GM12878 (cell line): ENCODE measurements around the gene CLK2. TPM values are rescaled to one million over a fixed set of nuclear protein-coding genes. Genes with fewer than 3 reads are reported as not detected.

ENCODE experiments used
- ATF7 ChIP-seq: fragments of 450-650 bp; IDR thresholded peaks from 2 replicates; pipeline ENCODE4 v1.6.1; 2016; ENCODE audit warnings: low read depth, mild to moderate bottlenecking
- BCL11A ChIP-seq: IDR thresholded peaks from 2 replicates; pipeline ENCODE4 v1.6.1; 2011; ENCODE audit warnings: low read depth, low read length
- CEBPZ ChIP-seq: fragments of 150-350 bp; IDR thresholded peaks from 2 replicates; pipeline ENCODE4 v1.6.1; 2016; ENCODE audit warnings: low read depth, low read length
- CHD2 ChIP-seq: IDR thresholded peaks from 2 replicates; pipeline ENCODE4 v1.6.1; 2011; ENCODE audit warnings: low read depth, low read length, improper control_type of control experiment, borderline replicate concordance
- CREB1 ChIP-seq: IDR thresholded peaks from 2 replicates; pipeline ENCODE4 v1.6.1; 2012; ENCODE audit warnings: low read depth, mild to moderate bottlenecking, inconsistent platforms
- FOS ChIP-seq: IDR thresholded peaks from 3 replicates; pipeline ENCODE4 v1.6.1; 2011; ENCODE audit warnings: borderline replicate concordance; ENCODE audit not compliant: insufficient read length; ENCODE audit errors: extremely low read depth
- GABPA ChIP-seq: IDR thresholded peaks from 2 replicates; pipeline ENCODE4 v1.6.1; 2014; ENCODE audit warnings: antibody characterized with exemption, low read depth, mild to moderate bottlenecking, inconsistent platforms
- HDAC6 ChIP-seq: fragments of 200-600 bp; sonication (generic); IDR thresholded peaks from one replicate; pipeline ENCODE4 v1.8.0; 2017; ENCODE audit warnings: antibody characterized with exemption; ENCODE audit not compliant: unreplicated experiment
- HDGF ChIP-seq: fragments of 450-650 bp; IDR thresholded peaks from 2 replicates; pipeline ENCODE4 v1.6.1; 2016; ENCODE audit warnings: antibody characterized with exemption
- IRF4 ChIP-seq: IDR thresholded peaks from 2 replicates; pipeline ENCODE4 v1.6.1; 2011; ENCODE audit warnings: low read depth, low read length
- KDM1A ChIP-seq: fragments of 200-600 bp; sonication (generic); IDR thresholded peaks from 2 replicates; pipeline ENCODE4 v1.6.1; 2016; ENCODE audit warnings: borderline replicate concordance
- MYC ChIP-seq: IDR thresholded peaks from 2 replicates; pipeline ENCODE4 v1.6.1; 2011; ENCODE audit warnings: mild to moderate bottlenecking, low read length, moderate library complexity, inconsistent platforms; ENCODE audit not compliant: insufficient read depth, insufficient replicate concordance, insufficient read length, severe bottlenecking
- NBN ChIP-seq: fragments of 450-650 bp; IDR thresholded peaks from 2 replicates; pipeline ENCODE4 v1.6.1; 2016
- RAD51 ChIP-seq: fragments of 450-650 bp; IDR thresholded peaks from 2 replicates; pipeline ENCODE4 v1.6.1; 2016; ENCODE audit warnings: moderate library complexity, mild to moderate bottlenecking, inconsistent platforms
- RB1 ChIP-seq: fragments of 450-650 bp; formaldehyde crosslinking; IDR thresholded peaks from 2 replicates; pipeline ENCODE4 v1.6.1; 2017; ENCODE audit warnings: mild to moderate bottlenecking, borderline replicate concordance
- RELB ChIP-seq: fragments of 450-650 bp; IDR thresholded peaks from 2 replicates; pipeline ENCODE4 v1.6.1; 2017; ENCODE audit warnings: low read depth, mild to moderate bottlenecking, moderate library complexity
- SMAD5 ChIP-seq: IDR thresholded peaks from 2 replicates; pipeline ENCODE4 v1.6.1; 2016; ENCODE audit warnings: antibody characterized with exemption, low read depth
- SMARCA5 ChIP-seq: fragments of 450-650 bp; IDR thresholded peaks from 2 replicates; pipeline ENCODE4 v1.6.1; 2017; ENCODE audit warnings: mild to moderate bottlenecking
- STAT3 ChIP-seq: IDR thresholded peaks from 2 replicates; pipeline ENCODE4 v1.6.1; 2011; ENCODE audit warnings: low read depth, low read length, improper control_type of control experiment
- TAF1 ChIP-seq: IDR thresholded peaks from 2 replicates; pipeline ENCODE4 v1.6.1; 2011; ENCODE audit warnings: mild to moderate bottlenecking, low read depth, low read length, borderline replicate concordance
- YBX1 ChIP-seq: fragments of 450-650 bp; IDR thresholded peaks from 2 replicates; pipeline ENCODE4 v1.6.1; 2016; ENCODE audit warnings: antibody characterized with exemption
- ZNF622 ChIP-seq: fragments of 450-650 bp; IDR thresholded peaks from 2 replicates; pipeline ENCODE4 v1.6.1; 2017; ENCODE audit warnings: mild to moderate bottlenecking, inconsistent platforms
- polyA plus RNA-seq, 11 experiments: library from polyadenylated mRNA; depleted of rRNA in 4 of 11; unstranded in 6 of 11; stranded (reverse) in 5 of 11; fragments of >200 nt; fragmentation: Nextera tagmentation in 4 of 11; fragmentation: Illumina TruSeq in 1 of 11; extraction: Ambion mirVana in 4 of 11; extraction: Trizol in 1 of 11; gene quantifications; 1 replicate in 1 of 11; 2 replicates in 10 of 11; pipeline versions ENCODE4 v1.2.1 to v1.2.3, GENCODE V29; 2011 to 2016; ENCODE audit warnings: inconsistent platforms in 2 of 11, missing spikeins in 2 of 11, low read depth in 1 of 11
- total RNA-seq, 4 experiments: library from RNA; depleted of rRNA in 3 of 4; stranded (reverse); fragments of >200 nt in 3 of 4; fragmentation: Illumina TruSeq in 1 of 4; extraction: Trizol in 1 of 4; gene quantifications; 2 replicates each; pipeline versions ENCODE4 v1.2.1 to v1.2.3, GENCODE V29; 2013 to 2021
- TF ChIP-seq, protein P1 (sequence below): IDR thresholded peaks from 2 replicates; pipeline ENCODE4 v1.6.1; 2011; ENCODE audit warnings: borderline replicate concordance, low read depth, mild to moderate bottlenecking, moderate library complexity, mixed read lengths, low read length; ENCODE audit not compliant: insufficient read depth; ENCODE audit errors: extremely low read length

Gene CLK2
- total and polyA plus RNA-seq, 10 of the 15 experiments (the other 5 are each of a cell fraction or from before 2014, with no cell fraction given), result 11.1 to 83.7 (median 36.7) TPM

GRCh38 chr1:155277070-155277901, 4.0 kb upstream of the CLK2 start, which contains the start of gene HCN3 (continued):
- no peak for TF ChIP-seq YBX1
- TF ChIP-seq, protein P1, sequence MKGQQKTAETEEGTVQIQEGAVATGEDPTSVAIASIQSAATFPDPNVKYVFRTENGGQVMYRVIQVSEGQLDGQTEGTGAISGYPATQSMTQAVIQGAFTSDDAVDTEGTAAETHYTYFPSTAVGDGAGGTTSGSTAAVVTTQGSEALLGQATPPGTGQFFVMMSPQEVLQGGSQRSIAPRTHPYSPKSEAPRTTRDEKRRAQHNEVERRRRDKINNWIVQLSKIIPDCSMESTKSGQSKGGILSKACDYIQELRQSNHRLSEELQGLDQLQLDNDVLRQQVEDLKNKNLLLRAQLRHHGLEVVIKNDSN, result no peak
- no peak for TF ChIP-seq FOS
- no peak for TF ChIP-seq RELB
- no peak for TF ChIP-seq GABPA
- TF ChIP-seq CHD2, result no peak
- TF ChIP-seq SMAD5, result no peak
- TF ChIP-seq HDGF, result no peak
- TF ChIP-seq IRF4, result no peak
- no peak for TF ChIP-seq TAF1
- no peak for TF ChIP-seq ZNF622
- TF ChIP-seq ATF7, result no peak
- TF ChIP-seq HDAC6, result no peak
- no peak for TF ChIP-seq STAT3
- peak; percentile 87; the same call in 1 of the 2 replicates for TF ChIP-seq RB1
- no peak for TF ChIP-seq BCL11A
- no peak for TF ChIP-seq MYC
- no peak for TF ChIP-seq KDM1A
- TF ChIP-seq CREB1, result no peak
- no peak for TF ChIP-seq RAD51
- TF ChIP-seq SMARCA5, result peak; percentile 80; the same call in 1 of the 2 replicates
- TF ChIP-seq CEBPZ, result no peak
- TF ChIP-seq NBN, result no peak
